ENCODE results near the gene PPFIBP2.

The PPFIBP2 gene

DNA sequence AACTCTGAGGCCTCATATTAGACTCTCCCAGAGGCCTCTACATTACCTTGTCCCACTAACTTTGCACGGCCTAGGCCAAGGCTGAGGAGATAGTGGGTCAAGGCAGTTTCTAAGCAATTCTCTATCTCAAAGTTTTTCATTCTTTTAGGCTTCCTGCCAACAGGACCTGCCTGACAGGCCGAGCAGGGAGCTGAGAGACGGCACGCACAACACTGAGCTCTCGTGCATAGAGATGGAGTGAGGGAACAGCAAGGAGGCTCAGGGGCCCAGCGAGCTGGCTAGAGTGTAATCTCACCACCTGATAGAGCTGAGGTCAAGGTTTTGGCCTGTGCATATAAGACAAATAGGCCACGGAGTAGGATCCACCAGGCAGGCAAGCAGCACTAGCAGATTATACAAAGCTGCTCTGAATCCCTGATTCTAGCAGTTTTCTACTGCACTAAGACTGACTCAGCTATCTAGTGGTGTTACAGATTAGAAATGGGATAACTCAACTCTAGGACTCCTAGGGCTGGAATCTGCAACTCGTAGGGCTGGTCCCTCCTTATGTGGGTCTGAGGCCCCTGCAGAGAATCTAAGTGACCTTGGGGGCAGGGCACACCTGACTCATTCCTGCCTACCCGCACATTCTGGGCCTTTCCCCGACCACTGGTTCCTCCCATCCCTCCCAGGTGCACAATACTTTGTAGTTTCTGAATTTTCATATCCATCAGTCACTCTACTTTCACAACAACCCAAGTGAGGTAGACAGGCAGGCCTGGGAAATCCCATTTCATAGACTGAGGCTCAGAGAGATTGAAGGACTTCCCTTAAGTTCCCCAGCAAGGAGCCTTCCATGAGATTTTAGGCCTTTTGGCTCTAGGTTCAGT is 157.8 kb downstream of the PPFIBP2 start:
- DNase-seq: peak; percentile 51

DNA sequence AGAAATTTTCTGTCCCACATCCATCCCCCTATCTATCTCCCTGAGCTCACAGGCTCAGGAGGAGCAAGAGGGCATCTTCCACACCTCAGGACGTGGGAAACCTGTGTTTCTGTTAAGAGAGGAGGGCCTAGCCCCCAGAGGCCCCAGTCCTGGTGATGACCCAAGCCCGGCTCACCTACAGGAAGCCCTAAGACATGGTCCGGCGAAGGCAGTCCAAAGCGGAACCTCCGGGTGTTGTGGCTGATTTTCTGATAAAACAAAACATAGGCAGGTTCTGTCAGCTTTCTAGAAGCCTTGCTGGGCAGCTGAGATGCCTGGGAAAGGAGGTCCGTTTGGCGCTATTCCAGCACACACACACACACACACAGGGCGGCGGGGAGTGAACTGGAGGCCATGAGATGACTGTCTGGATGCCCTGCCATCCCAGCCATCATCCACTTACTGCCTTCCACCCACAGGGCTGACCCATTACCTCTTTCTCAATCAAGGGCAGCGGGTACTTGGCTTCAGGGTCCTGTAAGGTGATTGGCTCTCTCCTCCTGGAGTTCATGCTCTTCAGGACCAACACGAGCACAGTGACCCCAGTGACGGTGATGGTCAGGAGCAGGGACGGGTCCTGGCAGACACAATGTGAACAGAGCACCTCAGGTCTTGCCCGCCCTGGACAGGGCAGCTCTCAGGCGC is 158.6 kb downstream of the PPFIBP2 start:
- no peak for DNase-seq

DNA sequence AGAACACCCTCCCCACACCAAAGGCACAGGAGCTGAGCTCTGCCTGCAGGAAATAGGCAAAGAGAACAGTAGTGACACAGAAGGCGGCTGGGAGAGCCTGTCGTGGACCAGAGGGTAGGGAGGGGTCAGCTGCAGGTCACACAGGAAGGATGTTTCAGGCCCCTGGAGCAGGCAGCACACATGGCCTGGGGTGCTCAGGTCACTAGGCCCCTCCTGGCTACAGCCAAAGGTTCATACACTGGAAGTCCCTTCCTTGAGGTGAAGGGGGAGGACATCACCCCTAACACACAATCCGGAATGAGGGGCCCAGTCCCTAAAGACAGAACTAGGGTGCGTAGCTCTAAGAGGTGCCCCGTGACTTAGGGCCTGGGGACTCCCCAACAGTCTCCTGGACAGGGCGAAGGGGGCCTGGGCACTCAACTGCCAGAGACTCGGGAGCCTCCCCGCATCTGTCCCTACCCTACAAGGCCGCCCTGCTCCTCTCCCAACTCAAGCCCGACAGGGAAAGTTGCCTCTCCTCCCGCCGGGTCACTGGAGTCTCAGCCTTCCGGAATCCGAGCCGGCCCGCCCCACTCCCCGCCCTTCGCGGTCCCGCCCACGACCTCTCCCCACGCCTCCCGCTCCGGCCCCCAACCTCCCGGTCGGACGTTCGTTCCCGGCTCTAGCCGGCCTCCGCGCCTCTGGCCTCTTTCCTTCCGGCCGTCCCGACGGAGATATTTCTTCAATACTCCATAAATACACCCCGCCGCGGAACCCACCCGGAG is 159.3 kb downstream of the PPFIBP2 start, which contains the start of gene CYB5R2:
TSS of gene CYB5R2 (minus strand) at position 541 of the 764 bp plus-strand sequence. CDS start 675 bp downstream, outside the sequence.
- peak; percentile 33 for DNase-seq

DNA sequence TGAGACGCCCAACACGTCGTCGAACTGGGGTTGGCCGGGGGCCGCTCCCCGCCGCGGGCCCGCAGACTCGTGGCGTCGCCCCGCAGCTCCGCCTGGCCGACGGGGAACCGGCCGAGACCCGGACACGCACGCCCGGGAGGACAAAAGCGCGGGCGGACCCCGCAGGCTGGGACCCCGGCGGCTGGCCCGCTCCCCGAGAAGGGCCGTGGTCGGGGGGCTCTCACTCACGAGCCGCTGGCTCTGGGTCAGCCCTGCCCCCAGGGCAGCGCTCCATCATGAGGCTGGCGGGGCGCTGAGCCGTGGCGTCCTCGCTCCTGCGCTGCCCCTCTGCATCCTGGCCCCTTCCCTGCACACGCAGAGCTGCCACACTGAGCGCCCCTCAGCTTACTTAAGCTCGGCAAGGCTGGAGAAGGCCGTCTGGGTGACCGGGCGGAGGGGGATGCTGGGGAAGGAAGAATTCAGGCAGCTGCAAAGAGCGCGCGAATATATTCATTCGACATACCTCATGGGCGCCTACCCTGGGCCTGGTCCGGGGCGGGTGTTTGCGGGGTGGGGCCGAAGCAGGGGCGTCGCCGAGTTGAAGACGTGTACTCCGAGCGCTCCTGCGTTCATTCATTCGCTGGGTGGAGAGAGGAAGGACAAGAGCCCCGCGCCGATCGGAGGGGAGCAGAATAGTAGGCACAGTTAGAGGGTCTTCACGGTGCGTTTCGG is 160.1 kb downstream of the PPFIBP2 start:
- DNase-seq: peak; percentile 37

DNA sequence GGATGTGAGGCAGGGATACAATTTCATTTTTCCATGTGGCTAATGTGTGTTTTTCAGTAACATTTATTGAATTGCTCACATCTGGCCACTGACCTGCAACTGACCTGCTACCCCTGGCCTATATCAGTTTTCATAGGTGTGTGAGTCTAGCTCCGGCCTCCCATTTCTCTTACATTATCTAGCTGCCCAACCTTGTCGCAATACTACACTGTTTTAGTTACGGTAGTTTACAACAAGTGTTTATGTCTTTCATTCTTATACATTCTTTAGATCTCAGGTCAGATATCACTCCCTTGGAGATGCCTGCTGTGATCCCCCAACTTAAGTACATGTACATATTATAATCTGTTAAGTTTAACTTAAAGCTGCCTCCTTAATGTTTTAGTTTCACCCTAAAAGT is 161.8 kb downstream of the PPFIBP2 start:
- DNase-seq: no peak

DNA sequence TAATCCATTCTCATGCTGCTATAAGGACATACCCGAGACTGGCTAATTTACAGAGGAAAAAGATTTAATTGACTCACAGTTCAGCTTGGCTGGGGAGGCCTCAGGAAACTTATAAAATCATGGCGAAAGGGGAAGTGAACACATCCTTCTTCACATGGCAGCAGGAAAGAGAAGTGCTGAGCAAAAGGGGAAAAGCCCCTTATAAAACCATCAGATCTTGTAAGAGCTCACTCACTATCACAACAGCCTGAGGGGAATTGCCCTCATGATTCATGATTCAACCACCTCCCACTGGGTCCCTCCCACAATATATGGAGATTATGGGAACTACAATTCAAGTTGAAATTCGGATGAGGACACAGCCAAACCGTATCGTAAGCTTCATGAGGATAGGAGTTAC is 163.3 kb downstream of the PPFIBP2 start:
- no peak for DNase-seq

DNA sequence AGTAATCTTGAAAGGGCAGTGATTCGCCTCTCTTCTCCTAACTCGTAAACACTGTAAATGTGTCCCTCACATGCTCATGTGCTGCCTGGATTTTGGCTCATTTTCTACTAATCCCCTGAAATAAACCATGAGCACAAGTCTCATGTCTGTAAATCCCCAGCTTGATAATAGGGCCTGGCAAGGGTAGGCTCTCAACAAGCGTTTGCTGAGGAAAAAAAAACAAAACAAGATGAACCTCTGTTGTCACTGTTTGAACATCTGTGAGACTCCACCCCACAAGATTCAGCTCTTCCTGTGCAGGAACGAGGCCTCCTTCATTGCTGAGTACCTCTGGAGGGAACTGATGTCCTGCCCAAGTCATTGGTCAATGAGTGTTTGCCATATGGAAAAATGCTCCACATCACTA is 164.0 kb downstream of the PPFIBP2 start:
- DNase-seq: no peak

DNA sequence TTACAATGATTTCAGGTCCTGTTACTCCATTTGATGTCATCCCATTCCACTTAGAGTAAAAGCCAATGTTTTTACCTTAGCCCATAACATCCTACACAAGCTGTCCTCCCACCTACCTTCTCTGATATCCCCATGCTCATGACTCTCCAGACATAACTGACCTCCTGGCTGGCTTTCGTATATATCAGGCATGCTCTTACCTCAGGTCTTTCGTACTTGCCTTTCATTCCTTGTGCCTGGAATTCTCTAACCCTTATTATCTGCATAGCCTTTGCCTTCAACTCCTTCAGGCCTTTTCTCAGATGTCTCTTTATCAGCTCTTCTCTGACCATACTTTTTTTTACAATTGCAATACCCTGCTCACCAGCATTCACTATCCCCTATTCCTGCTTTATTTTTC is 169.8 kb downstream of the PPFIBP2 start:
- no peak for DNase-seq

DNA sequence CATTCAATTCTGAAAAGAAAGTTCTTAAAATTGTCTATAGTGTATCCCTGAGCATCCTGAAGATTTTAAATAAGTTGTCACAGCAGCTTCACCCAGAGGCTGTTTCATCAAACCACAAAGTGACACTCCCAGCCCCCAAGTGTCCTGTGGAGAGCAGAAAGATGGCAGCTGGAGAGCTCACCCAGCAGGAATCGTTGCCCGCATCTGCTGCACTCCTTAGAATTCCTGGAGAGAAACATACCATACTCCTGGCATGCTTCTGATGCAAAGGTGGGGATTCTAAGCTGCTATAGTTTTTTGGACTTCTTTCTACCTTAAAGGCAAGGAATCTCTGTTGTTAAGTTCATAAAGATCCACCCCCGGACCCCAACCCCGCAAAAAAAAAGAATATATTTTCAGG is 173.0 kb downstream of the PPFIBP2 start:
- DNase-seq: no peak

DNA sequence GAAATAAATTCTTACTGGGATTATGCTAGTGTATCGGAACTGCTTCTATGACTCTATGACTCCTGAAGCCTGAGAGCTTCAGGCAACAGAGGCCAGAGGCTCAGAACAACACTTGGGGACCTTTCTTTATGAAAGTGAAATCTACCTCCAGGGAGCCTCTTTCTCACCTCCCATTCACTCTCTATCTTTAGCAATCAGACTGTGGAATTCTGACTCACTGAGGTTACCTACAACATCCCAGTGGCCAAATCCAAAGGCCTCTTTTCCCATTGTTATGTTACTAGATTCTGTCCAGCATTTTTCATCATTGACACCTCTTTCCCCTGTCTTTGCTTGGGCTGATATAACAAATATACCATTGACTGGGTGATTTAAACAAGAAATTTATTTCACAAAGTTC is 173.6 kb downstream of the PPFIBP2 start:
- no peak for DNase-seq

DNA sequence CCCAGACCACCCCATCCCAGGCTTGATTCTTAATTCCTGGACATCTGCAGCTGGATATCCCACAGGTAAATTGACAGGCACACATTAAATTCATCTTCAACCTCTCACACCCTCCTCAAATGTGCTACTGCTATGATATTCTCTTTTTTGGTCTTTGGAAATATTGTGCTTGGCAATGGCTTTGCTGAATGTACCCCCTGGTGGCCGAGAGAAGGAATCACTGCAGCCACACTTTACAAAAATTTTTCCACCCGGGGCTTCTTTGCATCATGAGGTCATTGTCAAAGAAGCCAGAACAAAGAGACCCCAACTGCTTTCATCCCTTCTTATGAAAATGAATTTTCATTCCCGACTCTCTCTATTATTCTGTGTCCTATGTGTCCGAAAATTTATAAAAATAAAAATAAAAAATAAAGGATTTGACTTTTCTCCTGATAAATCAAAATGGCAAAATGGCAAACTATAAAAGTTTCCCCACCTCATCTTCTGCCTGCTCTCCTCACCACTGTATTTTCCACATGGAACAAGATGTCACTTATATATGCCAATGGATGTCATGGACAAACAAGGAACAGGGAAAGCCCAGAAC is 174.5 kb downstream of the PPFIBP2 start:
- DNase-seq: no peak

DNA sequence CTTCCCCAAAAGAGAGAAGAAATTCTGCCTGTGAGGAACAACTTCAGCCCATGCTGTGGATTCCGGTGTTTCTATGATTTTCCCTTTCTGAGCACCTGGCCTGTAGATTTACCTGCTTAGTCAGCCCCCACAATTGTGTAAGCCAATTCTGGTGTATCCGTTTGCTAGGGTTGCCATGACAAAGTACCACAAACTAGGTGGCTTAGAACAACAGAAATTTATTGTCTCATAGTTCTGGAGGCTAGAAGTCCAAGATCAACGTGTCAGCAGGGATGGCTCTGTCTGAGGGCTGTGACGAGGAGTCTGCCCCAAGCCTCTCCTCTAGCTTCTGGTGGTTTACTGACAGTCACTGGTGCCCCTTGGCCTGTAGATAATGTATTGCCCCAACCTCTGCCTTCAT is 175.4 kb downstream of the PPFIBP2 start:
- DNase-seq: no peak

DNA sequence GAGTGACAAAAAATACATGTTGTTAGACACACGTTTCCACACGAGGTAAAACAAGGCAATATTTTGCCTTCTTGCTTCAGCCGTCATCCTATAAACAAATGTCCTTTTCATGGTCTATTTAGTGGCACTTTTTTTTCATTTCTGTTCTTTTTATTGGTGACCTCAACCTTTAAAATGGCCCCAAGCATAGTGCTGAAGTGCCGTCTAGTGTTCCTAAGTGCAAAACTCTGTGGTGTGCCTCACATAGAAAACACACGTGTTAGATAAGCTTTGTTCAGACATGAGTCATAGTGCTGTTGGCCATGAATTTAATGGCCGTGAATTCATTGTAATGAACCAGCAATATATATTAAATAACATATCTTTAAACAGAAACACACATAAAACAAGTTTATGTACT is 176.8 kb downstream of the PPFIBP2 start:
- DNase-seq: no peak

DNA sequence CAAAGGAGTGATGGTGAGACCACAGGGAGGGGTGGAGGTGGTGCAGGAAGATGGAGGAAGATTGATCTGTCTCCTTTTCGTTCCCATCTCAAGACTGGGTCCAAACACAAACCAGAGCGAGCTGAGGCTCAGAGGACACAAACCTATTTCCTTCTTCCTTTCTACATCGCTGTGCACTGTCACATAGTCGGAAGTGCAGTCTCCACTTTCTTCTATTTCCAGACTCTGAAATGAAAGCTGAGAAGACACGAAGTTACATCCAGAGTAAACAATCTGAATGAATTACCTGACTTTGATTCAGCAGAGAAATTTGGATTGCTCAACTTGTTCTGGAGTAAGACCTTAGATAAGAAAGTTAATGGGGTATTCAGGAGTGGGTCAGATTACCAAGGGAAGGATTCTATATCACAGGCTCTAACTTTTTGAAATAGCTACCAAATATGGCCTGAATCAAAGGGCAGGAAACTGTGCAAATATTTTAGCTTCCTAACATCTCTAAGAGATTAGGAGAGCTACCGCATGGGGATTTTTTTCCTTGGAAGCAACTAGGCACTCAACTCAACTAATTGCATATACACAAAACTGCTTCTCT is 178.1 kb downstream of the PPFIBP2 start:
- DNase-seq: no peak

DNA sequence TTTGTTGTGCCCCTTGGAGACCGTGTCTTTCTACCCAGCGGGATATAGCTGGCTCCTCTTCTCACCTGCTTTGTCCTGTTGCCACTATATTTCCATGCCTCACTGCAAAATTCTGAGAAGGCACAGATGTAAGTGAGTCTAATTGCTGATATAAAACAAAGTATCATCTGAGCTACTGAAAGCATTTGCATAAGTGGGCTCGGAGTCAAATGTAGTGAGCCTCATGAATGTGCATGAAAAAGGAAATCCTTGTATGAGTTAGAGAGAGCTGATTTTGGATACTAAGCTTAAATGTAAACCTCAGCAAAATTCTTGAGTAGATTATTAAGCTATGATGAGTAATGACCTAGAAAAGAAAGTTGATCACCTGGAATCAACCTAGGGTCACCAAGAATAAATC is 178.6 kb downstream of the PPFIBP2 start:
- no peak for DNase-seq

DNA sequence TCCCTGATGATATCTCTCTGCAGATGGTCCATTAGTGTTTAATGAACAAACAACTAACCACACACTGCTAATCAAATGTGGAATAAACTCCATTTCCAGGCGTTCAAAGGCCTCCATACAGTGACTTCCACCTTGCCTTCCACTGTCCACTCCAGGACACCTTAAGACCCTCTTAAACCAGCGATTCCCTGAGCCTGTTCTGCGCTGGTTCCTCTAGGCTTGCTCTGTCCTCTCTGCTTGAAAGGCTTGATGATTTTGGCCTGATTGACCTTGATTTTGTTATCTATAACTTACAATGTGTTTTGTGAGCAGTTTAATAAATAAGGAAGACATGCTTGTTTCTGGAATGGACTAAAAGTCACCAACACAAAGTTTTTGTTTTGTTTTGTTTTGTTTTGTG is 180.4 kb downstream of the PPFIBP2 start:
- DNase-seq: no peak

DNA sequence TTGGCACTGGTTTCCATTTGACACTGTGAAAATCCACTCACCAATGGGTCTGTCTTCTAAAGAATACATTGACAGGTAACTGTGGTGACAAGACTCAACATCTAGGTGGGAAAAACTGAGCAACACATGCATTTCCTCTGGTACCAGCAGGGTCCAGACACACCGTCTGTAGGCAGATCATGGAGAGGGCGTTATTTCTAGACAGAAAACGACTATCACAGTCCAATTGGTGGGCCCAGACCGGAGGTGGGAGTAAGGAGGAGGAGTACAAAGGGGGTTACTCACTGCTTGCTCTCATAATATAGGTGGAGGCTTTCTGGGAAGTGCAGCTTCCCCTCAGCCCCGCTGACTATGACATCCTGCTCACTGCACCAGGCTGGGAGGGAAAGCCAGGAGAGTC is 182.6 kb downstream of the PPFIBP2 start:
- peak; percentile 32 for DNase-seq
